Stimulated activated CD4-positive, alpha-beta T cell treated with anti-CD3 and anti-CD28 coated beads, Interleukin-1b, Interleukin-23, amount 100 ng/mL, for 4 hours (primary cell): Measurements from ENCODE around the gene MARK2.

Experiments
- DNase-seq, 2 donors: peaks; one replicate each; pipeline ENCODE4 v3.0.0-alpha.2; 2020; ENCODE audit warnings: low read depth in 2 of 2

The MARK2 gene

DNA sequence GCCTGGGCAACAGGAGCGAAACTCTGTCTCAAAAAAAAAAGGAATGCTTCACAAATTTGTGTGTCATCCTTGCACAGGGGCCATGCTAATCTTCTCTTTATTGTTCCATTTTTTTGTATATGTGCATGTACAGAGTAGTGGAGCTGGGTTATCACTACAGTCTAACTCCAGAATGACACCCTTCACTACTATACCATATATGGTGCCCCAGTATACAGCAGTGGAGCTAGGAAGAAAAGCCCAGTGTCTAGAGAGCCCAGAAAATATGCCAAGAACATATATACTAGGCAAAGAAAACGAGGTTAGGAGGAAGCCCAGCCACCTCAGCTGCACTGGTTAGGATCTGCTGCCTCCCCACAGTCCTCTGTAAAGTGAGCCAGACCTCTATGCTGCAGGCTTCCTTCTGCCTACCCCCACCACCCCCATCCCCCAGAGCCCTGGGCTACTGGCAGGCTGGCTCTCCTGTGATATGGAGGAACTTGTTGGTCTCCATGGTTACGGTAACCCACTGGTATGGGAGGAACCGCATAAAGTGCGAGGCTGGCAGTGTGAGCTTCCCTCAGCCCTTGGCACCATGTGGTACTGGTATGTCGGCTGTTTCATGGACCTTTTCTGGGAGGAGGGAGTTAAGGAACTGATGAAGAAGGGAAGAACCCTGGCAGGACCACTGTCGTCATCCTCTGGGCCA lies 43.8 kb downstream of the MARK2 start:
- no peak for DNase-seq

DNA sequence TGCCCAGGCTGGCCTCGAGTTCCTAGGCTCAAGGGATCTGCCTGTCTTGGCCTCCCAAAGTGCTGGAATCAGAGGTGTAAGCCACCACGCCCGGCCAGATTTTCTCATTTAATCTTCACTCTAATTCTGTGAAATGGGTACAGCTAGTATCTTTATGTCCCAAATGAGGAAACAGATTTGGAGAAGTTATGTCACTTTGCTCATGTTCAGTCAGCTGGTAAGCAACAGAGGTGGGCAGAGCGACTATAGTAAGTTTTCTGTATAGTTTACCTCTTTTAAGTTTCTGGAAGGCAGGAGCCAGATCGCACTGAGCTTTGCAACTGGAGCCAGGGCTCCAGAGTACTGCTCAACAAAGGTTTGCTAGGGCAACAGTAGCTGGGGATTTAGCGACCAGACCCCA lies 44.9 kb downstream of the MARK2 start:
- no peak for DNase-seq

DNA sequence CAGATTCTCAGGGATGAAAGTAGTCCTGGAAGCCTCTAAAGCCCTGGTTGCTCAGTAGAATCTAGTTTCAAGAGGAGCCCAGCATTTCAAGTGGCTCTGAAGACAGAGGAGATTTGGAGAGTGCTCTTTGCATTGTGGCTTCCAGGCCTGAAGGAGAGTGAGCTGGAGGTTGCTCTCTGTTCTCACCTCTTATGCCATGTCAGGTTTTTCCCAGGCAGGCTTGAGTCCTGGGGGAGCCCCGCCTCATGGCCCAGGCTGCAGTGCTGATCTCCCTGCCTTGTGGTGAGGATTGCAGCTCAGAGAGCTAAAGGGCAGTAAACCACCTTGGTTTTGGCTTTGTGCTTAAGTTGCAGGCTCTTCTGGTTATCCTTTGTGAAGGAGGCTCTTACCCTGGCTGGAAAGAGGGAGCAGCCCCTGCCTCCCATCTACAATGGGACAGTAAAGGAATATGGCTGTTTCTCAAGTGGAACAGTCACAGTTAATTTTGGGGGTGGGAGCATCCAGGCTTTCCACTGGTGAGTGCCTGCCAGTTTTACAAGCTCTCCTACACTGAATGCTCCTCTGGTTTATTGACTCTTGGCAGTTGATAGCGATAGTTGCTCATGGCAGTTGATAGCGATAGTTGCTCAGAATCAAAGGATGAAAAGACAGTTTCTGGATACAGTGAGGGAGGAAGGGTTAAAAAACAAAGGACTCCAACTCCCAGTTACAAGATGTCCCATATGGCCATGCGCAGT lies 45.5 kb downstream of the MARK2 start:
- DNase-seq, result no peak

DNA sequence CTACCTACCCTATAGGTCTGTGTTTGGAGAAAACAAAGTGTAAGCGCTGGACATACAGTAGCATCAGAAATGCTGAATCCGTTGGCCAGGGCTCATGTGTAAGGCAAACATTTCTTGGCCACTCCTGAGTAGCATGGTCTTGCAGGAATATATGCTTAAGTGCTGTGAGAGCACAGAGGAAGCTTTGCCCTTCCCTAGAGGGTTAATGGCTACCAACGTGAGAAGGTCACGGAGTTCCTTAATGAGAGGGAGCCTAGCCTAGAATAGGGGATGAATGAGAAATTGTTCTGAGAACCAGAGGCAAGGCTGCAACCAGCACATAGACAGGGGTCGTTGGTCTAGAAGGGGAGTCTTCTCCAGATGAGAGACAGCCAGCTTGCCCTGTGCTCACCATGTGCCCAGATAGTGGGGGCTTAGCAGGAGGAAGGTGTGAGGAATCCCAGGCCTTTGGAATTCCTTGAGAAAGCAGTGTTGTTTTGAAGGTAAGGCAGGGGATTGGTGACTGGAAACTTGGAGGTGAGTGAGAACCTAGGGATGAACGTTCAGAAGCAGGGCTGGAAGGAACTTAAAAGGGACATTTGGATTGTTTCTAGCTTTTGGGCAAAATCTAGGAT lies 48.6 kb downstream of the MARK2 start:
- DNase-seq, result no peak

DNA sequence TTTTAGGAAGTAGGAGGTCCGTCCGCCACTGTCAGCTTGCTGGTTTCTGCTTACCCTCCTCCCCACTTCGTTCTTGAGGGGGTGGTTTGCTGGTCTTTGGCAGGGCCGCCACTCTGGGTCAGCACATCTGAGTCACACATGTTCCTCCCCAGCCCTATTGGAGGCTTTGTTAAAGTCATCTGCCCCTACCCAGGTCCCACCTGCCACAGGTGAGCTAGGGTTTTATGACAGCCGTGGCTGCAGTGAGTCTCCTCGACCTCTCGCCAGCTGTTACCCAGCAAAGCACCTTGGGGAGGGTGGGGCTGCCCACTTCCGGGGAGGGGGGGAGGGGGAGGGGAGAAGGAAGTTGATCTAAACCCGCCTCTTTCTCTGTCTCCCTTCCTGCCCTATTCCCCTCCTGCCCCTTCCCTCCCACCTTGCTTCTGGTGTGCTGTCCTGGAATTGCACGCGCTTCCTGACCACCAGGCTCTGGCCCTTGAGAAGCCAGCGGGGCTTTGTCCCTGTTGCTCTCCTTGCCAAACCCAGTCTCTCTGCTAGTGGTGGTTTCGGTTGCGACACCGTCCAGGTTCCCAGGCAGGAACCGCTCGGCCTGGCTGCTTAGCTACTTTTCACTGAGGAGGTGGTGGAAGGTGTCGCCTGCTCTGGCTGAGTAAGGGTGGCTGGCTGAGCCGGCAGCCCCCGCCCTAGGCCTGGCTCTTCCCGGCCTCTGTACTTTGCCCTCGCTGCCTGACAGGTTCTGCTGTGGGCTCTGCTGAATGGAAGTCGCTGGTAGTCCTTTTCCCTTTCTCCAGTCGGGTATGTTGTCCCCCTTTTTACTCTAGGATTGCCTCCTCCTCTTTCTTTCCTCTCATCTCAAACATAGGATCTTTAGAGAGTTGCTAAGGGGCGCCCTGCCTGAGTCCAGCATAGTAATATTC lies 49.5 kb downstream of the MARK2 start:
- DNase-seq, result peak; percentile 46

DNA sequence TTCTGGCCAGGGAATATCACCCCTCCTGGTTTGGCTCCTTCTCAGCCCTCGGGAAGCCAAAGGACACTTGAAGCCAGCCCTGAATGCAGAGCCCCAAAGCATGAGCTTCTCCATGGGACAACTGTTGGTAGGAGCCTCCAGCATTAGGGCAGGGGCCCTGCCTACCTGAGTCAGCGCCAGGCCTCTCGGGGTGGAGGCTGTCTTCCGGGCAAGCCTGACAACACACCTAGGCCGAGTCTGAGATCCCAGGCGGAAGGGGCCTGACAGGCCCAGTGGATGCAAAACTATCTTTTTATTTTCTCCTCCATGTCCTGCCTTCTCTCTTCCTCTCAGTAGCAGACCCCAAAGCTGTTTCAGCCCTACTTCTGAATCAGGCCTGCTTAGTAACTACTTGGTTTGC lies 50.4 kb downstream of the MARK2 start:
- DNase-seq, result no peak

DNA sequence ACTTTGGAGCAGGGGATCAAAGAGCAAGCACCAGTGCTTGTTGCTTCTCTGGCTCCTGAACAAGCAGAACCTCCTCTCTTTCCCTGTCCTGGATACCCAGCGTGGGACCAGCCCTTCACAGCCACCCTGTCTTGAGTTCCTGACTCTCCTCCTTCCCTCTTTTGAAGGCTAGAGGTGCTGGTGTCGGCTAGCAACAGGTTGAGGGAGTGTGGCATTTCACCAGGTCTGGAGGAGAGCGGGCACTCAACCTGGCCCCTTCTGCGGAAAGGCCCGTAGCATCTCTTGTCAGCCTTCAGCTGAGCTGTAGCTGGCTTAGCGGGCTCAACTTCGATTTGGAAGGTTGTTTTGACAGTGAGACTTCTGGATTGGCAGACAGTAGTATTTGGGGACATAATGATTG lies 51.5 kb downstream of the MARK2 start:
- no peak for DNase-seq

DNA sequence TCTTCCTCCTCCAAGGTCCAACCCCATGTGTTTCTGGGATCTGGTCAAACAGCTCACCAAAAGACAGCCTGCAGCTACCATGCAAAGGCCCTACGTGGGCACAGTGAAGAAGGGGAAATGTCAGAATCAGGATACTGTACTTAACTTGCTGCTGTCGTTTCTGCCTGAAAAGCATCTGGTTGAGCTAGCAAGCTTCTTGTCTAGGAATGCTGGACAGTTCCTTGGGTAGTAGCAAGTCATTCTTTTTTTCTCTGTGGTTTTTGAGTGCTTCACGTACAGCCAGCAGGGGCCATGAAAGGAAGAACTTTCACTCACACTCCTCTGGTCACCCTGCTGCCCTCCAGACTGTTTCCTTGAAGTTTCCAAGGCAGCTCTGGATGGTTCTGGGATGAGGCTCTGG lies 53.3 kb downstream of the MARK2 start:
- no peak for DNase-seq

DNA sequence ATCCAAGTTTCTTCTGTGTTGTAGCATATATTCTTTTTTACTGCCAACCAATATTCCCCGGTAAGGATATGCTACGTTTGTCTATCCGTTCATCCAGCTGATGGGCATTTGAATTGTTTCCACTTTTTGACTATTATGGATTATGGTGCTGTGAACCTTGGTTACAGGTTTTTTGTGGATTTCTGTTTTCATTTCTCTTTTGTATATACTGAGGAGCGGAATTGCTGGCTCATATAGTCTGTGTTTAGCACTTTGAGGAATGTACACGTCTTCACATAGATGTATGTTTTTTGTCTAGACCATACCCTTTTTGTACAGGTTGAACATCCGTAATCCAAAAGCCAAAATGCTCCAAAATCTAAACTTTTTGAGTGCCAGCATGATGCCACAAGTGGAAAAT lies 54.4 kb downstream of the MARK2 start:
- DNase-seq, result no peak

DNA sequence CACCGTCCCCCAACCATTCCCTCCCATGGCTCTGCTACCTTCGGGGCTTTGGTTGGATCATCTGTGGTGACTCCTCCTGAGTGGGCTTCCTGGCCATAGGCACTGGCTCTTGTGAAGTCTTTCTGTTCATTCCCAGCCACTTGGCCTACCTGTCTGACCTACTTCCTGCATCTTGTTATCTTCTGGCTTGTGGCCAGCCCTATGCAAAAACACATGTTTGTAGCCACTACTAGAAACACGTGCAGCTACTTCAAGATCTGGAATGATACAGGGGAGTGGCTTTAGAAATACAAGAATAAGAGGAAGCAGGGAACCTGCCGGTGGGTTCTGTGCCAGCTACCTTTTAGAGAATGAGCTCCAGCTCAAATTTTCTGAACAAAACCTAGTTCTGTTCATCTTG lies 57.2 kb downstream of the MARK2 start:
- DNase-seq, result no peak

DNA sequence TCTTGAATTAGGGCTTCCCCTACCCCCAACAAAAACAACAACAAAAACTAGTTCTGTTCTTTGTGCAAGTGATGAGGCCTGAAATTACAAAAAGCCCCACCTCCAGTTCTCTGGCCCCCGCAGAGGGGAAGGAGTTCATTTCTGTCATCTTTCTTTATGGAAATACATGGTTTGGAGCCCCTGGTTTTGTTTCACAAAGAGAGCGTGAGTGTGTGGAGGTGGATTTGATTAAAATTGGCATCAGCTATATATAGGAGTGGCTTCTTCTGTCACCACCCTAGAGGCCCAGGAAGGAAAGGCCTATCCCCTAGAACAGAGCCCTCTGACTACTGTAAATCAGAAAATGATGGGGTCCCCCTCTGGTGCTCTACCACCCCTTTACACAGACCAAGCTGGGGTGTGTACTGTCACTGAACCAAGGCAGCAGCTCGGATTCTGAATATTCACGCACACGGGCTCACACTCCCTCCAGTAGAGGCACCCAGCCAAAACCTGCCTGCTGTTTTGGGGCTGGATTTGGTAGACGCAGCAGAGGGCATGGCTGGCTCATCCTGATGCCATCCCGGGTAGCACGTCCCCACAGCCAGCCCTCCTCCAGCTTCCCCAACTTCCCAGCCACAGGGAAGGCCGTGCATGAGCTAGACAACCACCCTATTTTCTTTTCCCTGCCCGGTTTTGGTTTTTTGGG lies 58.7 kb downstream of the MARK2 start:
- DNase-seq, result no peak

DNA sequence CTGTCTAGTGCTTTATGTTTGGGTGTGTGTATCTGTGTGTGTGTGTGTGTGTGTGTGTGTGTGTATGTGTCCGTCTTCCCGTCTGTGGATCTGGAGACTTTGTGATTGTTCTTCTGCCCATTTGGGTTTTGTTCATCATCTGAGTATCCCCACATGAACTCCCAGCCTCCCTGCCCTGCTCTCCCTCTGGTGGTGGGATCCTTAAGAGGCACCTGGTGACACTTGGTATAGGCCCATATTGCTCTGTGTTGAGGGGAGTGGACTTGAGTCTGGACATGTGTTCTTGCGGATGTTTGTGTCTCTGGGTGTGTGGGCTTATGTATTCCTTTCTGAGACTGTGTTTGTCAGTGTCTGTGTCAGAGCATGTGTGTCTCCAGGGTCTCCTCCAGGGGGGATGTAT lies 62.8 kb downstream of the MARK2 start:
- DNase-seq, result no peak

DNA sequence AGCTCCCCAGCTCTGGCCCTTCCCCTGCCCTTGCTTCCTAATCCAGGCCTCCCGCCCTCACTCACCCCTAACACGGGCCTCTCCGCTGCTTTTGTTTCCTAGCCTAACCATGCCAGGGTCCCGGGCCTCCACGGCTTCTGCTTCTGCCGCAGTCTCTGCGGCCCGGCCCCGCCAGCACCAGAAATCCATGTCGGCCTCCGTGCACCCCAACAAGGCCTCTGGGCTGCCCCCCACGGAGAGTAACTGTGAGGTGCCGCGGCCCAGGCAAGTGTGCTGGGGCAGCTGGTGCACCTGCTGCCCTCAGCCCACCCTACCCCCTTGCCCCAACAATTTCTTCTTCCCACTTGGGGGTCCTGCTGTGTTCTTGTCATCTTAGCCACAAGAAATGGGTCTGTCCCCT lies 65.0 kb downstream of the MARK2 start:
- DNase-seq, result no peak

DNA sequence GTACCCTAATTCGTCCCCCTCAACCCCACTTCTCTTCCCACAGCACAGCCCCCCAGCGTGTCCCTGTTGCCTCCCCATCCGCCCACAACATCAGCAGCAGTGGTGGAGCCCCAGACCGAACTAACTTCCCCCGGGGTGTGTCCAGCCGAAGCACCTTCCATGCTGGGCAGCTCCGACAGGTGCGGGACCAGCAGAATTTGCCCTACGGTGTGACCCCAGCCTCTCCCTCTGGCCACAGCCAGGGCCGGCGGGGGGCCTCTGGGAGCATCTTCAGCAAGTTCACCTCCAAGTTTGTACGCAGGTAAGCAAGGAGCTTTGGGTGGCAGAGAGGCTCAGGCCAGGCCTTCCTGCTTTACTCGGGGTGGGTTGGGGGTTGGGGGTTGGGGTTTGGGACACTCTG lies 65.8 kb downstream of the MARK2 start:
- DNase-seq, result no peak

DNA sequence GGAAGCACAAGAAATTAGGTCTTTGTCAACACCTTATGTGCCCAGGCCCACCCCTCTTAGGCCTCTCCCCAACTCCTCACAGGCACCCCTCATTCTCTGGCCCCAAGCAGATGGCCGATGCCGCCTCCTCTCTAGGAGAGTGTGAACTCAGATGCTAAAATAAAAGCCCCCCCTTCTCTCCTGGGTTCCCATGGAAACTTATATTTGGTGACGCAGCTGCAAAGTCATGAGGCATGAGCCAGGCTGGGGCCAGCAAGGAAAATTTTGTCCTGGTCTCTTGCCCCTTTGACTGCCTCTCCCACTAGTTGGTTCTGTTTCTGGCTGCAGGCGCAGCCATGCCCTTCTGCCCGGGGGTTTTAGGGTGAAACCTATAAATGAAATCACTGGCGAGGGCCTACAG lies 66.3 kb downstream of the MARK2 start:
- DNase-seq, result no peak

DNA sequence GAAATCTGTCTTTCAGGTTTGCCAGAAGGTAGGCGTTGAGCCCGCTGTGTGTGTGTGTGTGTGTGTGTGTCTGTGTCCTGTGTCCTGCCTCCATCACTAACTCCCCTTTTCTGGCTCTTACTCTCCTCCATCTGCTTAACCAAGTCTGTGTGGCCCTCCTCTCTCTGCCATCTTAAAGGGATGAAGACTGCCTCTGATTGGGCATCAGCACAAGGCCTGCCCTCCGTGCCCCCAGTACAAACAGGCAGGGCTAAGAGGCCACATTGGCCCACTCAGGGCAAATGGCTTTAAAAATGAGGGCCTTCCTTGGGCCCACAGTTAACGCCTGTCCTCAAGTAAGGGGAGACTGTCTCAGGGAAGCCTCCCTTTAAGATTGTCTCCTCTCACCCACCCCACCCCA lies 67.2 kb downstream of the MARK2 start:
- DNase-seq, result no peak

DNA sequence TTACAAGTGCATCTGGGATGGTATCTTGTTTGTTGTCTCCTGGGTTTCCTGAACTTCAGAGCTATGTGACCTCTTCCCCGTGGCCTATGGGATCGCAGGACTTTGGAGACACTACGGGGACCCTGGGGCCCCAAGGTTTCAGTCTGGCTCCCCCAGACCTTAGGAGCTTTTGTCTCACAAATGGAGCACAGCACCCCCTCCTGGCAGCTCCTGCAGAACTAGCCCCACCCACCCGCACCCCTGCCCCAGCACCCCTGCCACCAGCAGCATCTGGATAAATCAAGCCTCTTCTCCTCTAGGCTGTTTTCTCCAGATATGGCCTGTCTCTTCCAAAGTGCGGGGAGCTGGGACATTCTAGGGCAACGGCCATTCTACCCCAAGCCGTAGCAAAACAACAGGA lies 67.7 kb downstream of the MARK2 start:
- DNase-seq, result peak; percentile 37 to 52

DNA sequence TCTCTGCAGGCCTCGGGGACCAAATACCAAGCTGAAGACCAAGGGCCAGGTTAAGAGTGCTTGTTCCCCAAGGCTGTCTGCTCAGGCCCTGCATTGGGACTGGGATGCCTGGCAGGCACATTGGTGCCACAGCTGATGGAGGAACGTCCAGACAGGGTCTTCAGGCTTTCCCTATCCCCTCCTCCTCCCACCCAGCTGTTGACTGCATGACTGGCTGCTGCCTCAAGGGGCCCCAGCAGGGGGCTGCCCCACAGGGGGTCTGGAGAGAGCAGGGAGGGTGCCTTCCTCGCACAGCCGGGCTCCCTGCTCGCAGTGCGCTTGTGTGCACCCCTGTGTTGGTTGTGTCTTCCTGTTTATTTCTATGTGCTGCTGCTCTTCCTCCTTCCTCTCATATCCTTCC lies 68.2 kb downstream of the MARK2 start:
- DNase-seq, result no peak

DNA sequence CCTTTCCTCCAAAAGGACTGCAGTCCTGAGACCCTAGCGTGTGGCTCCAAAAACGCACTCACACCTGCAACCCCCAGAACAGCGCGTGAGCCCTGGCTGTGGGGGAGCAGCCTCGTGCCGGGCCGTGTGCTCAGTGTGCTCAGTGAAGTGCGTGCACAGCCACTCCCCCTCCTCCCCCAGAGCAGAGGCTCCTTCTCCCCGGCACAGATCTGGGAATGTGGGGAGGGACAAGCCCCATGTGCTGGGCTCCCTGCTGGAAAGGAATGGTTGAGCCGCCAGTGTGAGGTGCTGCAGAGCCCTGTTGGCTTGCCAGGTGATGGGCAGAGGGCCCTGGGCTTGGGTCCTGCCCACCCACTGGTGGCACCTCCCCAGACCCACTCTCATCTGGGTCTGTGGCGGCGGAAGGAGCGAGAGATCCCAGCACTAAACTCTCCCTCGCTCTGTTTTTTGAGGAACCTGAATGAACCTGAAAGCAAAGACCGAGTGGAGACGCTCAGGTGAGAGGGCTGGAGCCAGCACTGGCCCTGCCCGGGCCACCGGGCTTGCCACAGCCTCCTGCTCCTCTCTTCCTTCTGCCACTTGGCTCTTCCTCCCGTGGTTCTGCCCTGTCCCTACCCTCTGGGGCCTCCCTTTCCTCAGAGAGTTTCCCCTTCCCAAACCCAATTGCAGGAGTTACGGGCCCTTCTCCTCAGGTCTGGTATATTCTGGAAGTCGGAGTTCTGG lies 69.1 kb downstream of the MARK2 start:
- DNase-seq, result no peak

DNA sequence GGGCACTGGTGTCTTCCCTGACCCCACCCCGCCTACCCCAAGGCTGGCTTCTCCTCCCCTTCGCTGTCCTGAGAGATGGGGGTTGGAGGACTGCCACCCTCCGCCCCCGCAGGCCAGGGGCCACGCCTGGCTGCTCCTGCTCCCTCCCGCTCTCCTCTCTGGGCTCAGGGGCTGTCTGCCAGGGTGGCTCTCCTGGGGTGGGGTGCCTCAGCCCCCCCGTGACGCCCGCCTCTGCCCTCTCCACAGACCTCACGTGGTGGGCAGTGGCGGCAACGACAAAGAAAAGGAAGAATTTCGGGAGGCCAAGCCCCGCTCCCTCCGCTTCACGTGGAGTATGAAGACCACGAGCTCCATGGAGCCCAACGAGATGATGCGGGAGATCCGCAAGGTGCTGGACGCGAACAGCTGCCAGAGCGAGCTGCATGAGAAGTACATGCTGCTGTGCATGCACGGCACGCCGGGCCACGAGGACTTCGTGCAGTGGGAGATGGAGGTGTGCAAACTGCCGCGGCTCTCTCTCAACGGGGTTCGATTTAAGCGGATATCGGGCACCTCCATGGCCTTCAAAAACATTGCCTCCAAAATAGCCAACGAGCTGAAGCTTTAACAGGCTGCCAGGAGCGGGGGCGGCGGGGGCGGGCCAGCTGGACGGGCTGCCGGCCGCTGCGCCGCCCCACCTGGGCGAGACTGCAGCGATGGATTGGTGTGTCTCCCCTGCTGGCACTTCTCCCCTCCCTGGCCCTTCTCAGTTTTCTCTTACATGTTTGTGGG lies 69.9 kb downstream of the MARK2 start:
- no peak for DNase-seq
